BLaER1 (cell line): ENCODE measurements around the gene SNRPA1.
"Not testable (repeated sequence)": the region's sequence is repeated elsewhere in the genome, so short reads cannot be mapped to it uniquely, and the experiment has no call there.

Experiments
- H3K27ac ChIP-seq: shearing (Covaris generic); formaldehyde crosslinking; 2 replicates; pipeline ENCODE4 v1.8.1; 2022
- H3K27me3 ChIP-seq: shearing (Covaris generic); formaldehyde crosslinking; 2 replicates; pipeline ENCODE4 v1.8.1; 2022
- H3K36me3 ChIP-seq: shearing (Covaris generic); formaldehyde crosslinking; 2 replicates; pipeline ENCODE4 v1.8.1; 2022
- H3K4me1 ChIP-seq: shearing (Covaris generic); formaldehyde crosslinking; 2 replicates; pipeline ENCODE4 v1.8.1; 2022
- H3K4me2 ChIP-seq: shearing (Covaris generic); formaldehyde crosslinking; 2 replicates; pipeline ENCODE4 v1.8.1; 2022
- H3K4me3 ChIP-seq: shearing (Covaris generic); formaldehyde crosslinking; 2 replicates; pipeline ENCODE4 v1.8.1; 2022
- H3K9ac ChIP-seq: shearing (Covaris generic); formaldehyde crosslinking; 2 replicates; pipeline ENCODE4 v1.8.1; 2022
- H3K9me3 ChIP-seq: shearing (Covaris generic); formaldehyde crosslinking; 2 replicates; pipeline ENCODE4 v1.8.1; 2022
- H4K20me1 ChIP-seq: shearing (Covaris generic); formaldehyde crosslinking; 2 replicates; pipeline ENCODE4 v1.8.1; 2022
- Cebpa-rat ChIP-seq: shearing (Covaris generic); IDR thresholded peaks from 2 replicates; pipeline ENCODE4 v1.8.1; 2022

Gene SNRPA1

GRCh38 chr15:101295607-101296161 lies 636 bp upstream of the SNRPA1 start:
- TF ChIP-seq Cebpa-rat, result no peak
- no peaks in the 10 kb centered on the region for H3K9me3 ChIP-seq

GRCh38 chr15:101293122-101293521 lies 1.9 kb downstream of the SNRPA1 start:
- 0 out of 2 replicates have a peak overlapping the region, but pooled peaks have one; percentile 98 for H3K27ac ChIP-seq
- H3K4me3 ChIP-seq, result peak overlapping the region; percentile 90
- no peaks in the 10 kb centered on the region for H3K9me3 ChIP-seq
- no peaks in the 10 kb centered on the region for H3K27me3 ChIP-seq
- H3K4me2 ChIP-seq, result peak overlapping the region; percentile 94
- peaks cover 41% of the 10 kb centered on the region for H3K36me3 ChIP-seq
- peaks cover 69% of the 10 kb centered on the region for H4K20me1 ChIP-seq
- H3K9ac ChIP-seq, result peak overlapping the region; percentile 98
- peaks cover 37% of the 10 kb centered on the region for H3K4me1 ChIP-seq
- TF ChIP-seq Cebpa-rat, result no peak

More at GRCh38 chr15:101295607-101296161, 636 bp upstream of the SNRPA1 start:
- Histone ChIP-seq H3K4me1 (peaks cover 40% of the 10 kb centered on the region), H3K27ac (peak overlapping the region; percentile 98), H3K27me3 (no peaks in the 10 kb centered on the region), H3K36me3 (peaks cover 17% of the 10 kb centered on the region), H3K9ac (peak overlapping the region; percentile 98), H3K4me3 (peak overlapping the region; percentile 90), H3K4me2 (peak overlapping the region; percentile 94), H4K20me1 (peaks cover 43% of the 10 kb centered on the region)

- no peak overlapping the region for H3K9ac ChIP-seq
- H3K4me3 ChIP-seq, result no peak overlapping the region
- no peaks in the 10 kb centered on the region for H3K9me3 ChIP-seq
- no peaks in the 10 kb centered on the region for H3K27me3 ChIP-seq
- no peak overlapping the region for H3K27ac ChIP-seq
- peaks cover 100% of the 10 kb centered on the region for H4K20me1 ChIP-seq
- H3K4me1 ChIP-seq, result peaks cover 23% of the 10 kb centered on the region
- H3K4me2 ChIP-seq, result no peak overlapping the region
- TF ChIP-seq Cebpa-rat, result no peak
- H3K36me3 ChIP-seq, result peaks cover 79% of the 10 kb centered on the region
Observed at GRCh38 chr15:101288905-101289513, 6.0 kb downstream of the SNRPA1 start.

- not testable (repeated sequence) for H3K4me3 ChIP-seq, H3K9ac ChIP-seq, H3K9me3 ChIP-seq, H3K27ac ChIP-seq, H3K27me3 ChIP-seq, H3K4me2 ChIP-seq, H3K4me1 ChIP-seq
- Histone ChIP-seq H3K36me3 (peaks cover 95% of the 10 kb centered on the region), H4K20me1 (peaks cover 100% of the 10 kb centered on the region)
Observed at GRCh38 chr15:101287342-101287741, 7.7 kb downstream of the SNRPA1 start.

- no peak overlapping the region for H3K4me3 ChIP-seq
- H3K9me3 ChIP-seq, result no peaks in the 10 kb centered on the region
- no peaks in the 10 kb centered on the region; the same call in 1 of the 2 replicates for H3K4me1 ChIP-seq
- peaks cover 95% of the 10 kb centered on the region for H3K36me3 ChIP-seq
- no peak for TF ChIP-seq Cebpa-rat
- peaks cover 100% of the 10 kb centered on the region for H4K20me1 ChIP-seq
- H3K27me3 ChIP-seq, result no peaks in the 10 kb centered on the region
- H3K9ac ChIP-seq, result no peak overlapping the region
- no peak overlapping the region for H3K4me2 ChIP-seq
- H3K27ac ChIP-seq, result no peak overlapping the region
Observed at GRCh38 chr15:101286471-101287114, 8.5 kb downstream of the SNRPA1 start.

GRCh38 chr15:101283931-101284330 lies 11.1 kb downstream of the SNRPA1 start:
- H3K4me2 ChIP-seq, result no peak overlapping the region
- no peaks in the 10 kb centered on the region for H3K4me1 ChIP-seq
- peaks cover 98% of the 10 kb centered on the region for H3K36me3 ChIP-seq
- H4K20me1 ChIP-seq, result peaks cover 84% of the 10 kb centered on the region
- no peak for TF ChIP-seq Cebpa-rat
- no peaks in the 10 kb centered on the region for H3K9me3 ChIP-seq
- H3K9ac ChIP-seq, result no peak overlapping the region
- no peak overlapping the region for H3K4me3 ChIP-seq
- no peaks in the 10 kb centered on the region for H3K27me3 ChIP-seq
- no peak overlapping the region for H3K27ac ChIP-seq

- no peak overlapping the region for H3K27ac ChIP-seq
- H3K4me1 ChIP-seq, result peaks cover 18% of the 10 kb centered on the region
- no peaks in the 10 kb centered on the region for H3K27me3 ChIP-seq
- no peak overlapping the region for H3K4me2 ChIP-seq
- H3K36me3 ChIP-seq, result peaks cover 75% of the 10 kb centered on the region
- no peak overlapping the region for H3K9ac ChIP-seq
- no peaks in the 10 kb centered on the region for H3K9me3 ChIP-seq
- H4K20me1 ChIP-seq, result peaks cover 80% of the 10 kb centered on the region
- no peak for TF ChIP-seq Cebpa-rat
- no peak overlapping the region for H3K4me3 ChIP-seq
Observed at GRCh38 chr15:101280007-101280406, 15.0 kb downstream of the SNRPA1 start.

- H3K27me3 ChIP-seq, result no peaks in the 10 kb centered on the region
- H3K9ac ChIP-seq, result no peak overlapping the region
- no peak overlapping the region for H3K27ac ChIP-seq
- peaks cover 18% of the 10 kb centered on the region for H3K4me1 ChIP-seq
- no peak for TF ChIP-seq Cebpa-rat
- H4K20me1 ChIP-seq, result peaks cover 65% of the 10 kb centered on the region
- peaks cover 75% of the 10 kb centered on the region for H3K36me3 ChIP-seq
- H3K4me2 ChIP-seq, result peak overlapping the region; percentile 80
- no peaks in the 10 kb centered on the region for H3K9me3 ChIP-seq
- H3K4me3 ChIP-seq, result peak overlapping the region; percentile 92
Observed at GRCh38 chr15:101277943-101278564, 17.0 kb downstream of the SNRPA1 start.

GRCh38 chr15:101277038-101277822 lies 17.8 kb downstream of the SNRPA1 start, which contains the start of gene SELENOS:
Gene SELENOS, minus strand, starts transcription at chr15:101277485. Its CDS starts 68 bp downstream, at chr15:101277417.
- Histone ChIP-seq H3K4me3 (peak within 1 kb of the TSS; percentile 92), H3K4me1 (peaks cover 18% of the 10 kb centered on the region), H3K4me2 (peak within 1 kb of the TSS; percentile 80), H4K20me1 (peaks cover 57% of the 10 kb centered on the region), H3K9ac (peak within 1 kb of the TSS; percentile 86), H3K36me3 (peaks cover 75% of the 10 kb centered on the region), H3K27me3 (no peaks in the 10 kb centered on the region), H3K27ac (peak within 1 kb of the TSS; percentile 79), H3K9me3 (no peaks in the 10 kb centered on the region)
- no peak for TF ChIP-seq Cebpa-rat
